ENCODE data around the gene RNF224. TPM values are rescaled to one million over a fixed set of nuclear protein-coding genes. Genes with fewer than 3 reads are reported as not detected.
A peak's percentile ranks its signal among the peaks of the same experiment; 100 is the strongest.

Gene RNF224
- total RNA-seq, 4 donors from 2014 or later = 0.19 TPM; not detected in 3

DNA sequence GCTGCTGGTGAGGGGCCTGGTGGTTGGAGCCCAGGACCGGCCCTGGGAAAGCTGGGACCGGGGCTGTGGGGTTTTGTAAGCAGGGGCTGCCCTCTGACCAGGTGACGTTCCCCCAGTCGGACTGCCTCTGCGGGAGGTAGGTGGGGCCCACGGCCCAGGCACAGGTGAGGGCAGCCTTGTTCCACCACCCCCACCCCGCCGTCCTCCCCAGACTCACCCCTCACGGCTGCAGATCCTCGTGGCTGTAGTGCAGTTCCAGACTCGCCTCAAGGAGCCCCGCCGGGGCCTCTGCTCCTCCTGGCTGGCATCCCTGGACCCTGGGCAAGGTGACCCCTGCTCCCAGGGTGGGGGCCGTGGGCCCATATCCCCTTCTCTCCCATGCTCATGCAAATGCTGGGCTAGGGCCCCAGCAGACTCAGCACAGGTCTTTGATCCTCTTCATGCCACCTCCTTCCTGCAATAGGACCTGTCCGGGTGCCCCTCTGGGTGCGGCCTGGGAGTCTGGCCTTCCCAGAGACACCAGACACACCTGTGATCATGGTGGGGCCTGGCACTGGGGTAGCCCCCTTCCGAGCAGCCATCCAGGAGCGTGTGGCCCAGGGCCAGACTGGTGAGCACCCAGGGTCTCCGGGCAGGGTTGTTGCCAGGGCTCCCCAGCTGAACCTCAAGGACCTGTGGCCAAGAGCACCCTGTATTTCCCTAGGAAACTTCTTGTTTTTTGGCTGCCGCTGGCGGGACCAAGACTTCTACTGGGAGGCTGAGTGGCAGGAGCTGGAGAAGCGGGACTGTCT is 11.9 kb upstream of the RNF224 start:
- TF ChIP-seq, protein P1, sequence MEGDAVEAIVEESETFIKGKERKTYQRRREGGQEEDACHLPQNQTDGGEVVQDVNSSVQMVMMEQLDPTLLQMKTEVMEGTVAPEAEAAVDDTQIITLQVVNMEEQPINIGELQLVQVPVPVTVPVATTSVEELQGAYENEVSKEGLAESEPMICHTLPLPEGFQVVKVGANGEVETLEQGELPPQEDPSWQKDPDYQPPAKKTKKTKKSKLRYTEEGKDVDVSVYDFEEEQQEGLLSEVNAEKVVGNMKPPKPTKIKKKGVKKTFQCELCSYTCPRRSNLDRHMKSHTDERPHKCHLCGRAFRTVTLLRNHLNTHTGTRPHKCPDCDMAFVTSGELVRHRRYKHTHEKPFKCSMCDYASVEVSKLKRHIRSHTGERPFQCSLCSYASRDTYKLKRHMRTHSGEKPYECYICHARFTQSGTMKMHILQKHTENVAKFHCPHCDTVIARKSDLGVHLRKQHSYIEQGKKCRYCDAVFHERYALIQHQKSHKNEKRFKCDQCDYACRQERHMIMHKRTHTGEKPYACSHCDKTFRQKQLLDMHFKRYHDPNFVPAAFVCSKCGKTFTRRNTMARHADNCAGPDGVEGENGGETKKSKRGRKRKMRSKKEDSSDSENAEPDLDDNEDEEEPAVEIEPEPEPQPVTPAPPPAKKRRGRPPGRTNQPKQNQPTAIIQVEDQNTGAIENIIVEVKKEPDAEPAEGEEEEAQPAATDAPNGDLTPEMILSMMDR (IDR thresholded peaks at IDR 0.05) = no peak
- ATAC-seq (ENCODE audit: low FRiP score) (no peak), DNase-seq (ENCODE audit: low spot score) (no peak)

DNA sequence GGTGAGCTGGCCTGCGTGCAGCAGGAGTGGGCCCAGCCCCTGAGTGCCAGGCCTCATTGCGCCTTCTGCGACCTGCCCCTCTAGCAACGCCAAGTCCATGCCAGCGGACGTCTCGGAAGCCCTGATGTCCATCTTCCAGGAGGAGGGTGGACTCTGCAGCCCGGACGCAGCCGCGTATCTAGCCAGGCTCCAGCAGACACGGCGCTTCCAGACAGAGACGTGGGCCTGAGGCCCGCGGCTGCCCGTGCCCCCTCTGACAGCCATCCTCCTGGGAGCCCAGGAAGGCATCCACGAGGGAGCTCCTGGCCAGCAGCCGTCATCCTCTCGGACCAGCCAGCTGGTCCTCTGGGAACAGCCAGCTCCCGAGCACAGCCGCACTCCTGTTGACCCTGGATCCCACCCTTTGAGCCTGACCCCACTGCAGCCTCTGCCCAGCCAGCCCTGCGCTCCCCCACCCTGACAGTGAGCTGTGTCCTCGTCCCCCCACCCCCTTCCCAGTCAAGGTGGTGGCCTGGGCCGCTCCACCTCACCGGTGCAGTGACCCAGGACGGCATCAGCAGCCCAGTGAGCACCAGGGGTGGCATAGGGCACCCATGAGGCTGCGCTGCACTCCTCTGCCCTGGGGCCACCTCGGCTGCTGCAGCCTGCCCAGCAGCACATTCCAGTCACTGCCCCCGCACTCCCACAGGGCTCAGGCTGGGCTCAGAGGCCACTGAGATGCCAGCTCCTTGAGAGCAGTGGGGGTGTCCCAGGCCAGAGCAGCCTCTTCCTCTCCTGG is 10.9 kb upstream of the RNF224 start:
- DNase-seq (ENCODE audit: low spot score) (no peak), ATAC-seq (ENCODE audit: low FRiP score) (no peak)
- TF ChIP-seq, protein P1 (IDR thresholded peaks at IDR 0.05) = no peak

DNA sequence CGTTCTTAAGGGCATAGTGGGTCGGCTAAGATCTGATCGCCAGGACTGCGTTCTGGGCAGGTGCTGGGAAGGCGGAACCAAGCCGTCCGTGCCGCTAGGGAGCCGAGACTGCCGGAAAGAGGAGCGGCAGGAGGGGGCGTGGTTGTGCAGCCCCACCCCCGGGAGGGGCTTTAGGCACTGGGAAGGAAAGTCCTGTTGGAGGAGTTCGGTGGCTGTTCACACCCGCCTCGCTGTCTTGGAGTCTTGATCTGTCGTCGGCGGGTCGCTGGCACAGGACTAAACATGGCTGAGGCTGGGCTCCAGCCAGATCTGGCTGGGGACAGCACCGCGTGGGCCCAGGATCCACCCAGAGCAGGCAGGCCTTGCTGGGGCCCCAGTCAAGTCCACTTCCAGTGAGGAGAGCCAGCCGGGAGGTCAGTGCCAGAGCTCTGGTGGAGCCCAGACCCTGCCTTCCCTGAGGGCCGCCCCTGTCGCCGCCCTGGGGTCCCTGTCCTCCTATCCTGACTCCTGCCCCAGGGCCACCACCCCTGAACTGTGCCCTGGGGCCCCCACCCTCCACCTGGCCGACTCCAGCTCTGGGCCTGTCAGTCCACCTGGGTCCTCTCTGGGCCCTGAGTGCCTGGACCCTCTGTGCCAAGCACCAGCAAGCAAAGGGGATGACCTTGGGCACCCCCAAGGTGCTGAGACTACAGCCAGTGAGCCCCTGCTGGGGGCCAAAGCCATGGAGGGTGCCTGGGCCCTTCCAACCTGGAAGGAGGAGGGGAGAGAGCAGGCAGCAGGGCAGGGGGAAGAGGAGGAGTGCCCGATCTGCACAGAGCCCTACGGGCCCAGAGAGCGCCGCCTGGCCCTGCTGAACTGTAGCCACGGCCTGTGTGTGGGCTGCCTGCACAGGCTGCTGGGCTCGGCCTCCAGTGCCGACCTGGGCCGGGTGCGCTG is 9.8 kb upstream of the RNF224 start:
- ATAC-seq (ENCODE audit: low FRiP score) (peak; percentile 69), DNase-seq (ENCODE audit: low spot score) (peak; percentile 44)
- TF ChIP-seq, protein P1 (IDR thresholded peaks at IDR 0.05) = no peak

DNA sequence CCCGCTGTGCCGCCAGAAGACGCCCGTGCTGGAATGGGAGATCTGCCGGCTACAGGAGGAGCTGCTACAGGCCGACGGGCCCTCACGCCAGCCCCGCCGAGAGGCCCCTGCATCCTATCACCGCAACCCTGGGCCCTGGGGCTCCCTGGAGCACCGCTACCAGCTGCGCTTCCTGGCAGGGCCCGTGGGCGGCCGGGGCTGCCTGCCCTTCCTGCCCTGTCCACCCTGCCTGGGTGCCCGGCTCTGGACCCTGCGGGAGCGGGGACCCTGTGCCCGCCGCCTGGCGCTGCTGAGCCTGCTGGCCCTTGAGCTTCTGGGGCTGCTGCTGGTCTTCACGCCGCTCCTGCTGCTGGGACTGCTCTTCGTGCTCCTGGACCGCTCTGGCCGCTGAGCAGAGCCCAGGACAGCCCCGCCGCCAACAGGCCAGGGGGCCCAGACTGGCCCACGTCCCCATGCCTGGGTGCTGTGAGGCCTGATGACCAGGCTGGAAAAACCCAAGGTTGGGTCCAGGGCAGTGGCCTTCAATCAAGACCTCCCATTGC is 9.0 kb upstream of the RNF224 start:
- ATAC-seq (ENCODE audit: low FRiP score) (no peak), DNase-seq (ENCODE audit: low spot score) (no peak)
- TF ChIP-seq, protein P1 (IDR thresholded peaks at IDR 0.05) = no peak

DNA sequence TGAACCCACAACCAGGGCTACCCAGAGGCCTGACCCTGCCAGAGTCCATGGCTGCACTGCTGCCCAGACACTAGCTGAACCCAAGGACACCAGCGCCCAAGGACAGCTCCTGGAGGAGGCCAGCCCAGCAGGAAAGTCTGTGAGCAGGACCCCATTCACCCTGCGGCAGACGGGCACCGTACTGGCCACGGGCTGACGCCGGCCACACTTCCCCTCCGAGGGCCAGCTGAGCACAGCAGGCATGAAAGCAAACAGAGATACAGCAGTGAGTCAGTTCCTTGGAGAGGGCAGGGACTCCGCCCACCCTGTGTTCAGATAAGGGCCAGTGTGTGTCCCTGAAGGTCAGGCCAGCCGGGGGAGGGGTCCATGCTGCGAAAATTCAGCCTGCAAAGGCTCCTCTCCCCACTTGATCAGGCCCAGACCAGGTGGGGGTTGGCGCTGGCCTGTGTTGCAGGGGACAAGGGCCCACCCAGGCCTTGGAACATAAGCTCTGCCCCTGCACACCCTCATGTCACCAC is 8.5 kb upstream of the RNF224 start:
- TF ChIP-seq, protein P1 (IDR thresholded peaks at IDR 0.05) = no peak
- DNase-seq (ENCODE audit: low spot score) (no peak), ATAC-seq (ENCODE audit: low FRiP score) (no peak)

DNA sequence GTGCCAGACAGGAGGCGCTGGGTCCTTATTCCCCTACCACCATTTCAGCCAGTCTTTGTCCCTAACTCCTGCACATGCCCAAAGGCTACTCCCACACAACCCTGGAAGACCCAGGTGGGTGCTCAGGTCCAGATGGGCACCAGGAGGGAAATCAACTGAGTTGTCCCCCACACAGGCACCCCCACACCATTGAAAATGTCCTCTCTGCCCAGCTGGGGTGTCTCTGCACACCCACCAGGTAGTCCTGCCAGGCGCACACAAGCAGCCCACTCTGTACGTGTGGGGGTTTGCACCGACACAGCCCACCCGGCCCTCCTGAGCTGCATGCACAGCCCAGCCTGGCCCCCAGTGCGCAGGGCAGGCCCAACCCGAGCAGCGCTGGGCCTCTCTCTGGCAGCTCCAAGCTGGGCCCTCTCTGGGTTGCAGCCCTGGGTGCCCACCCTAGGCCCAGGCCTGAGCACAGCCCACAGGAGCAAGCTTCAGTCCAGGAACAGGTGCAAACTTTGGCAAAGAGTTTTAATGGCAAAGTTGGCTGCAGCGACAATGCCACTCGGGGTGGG is 7.5 kb upstream of the RNF224 start:
- TF ChIP-seq, protein P1 (IDR thresholded peaks at IDR 0.05) = no peak
- ATAC-seq (ENCODE audit: low FRiP score) (no peak), DNase-seq (ENCODE audit: low spot score) (no peak)

Data from omental fat pad (tissue), 4 donors.